GM12801 (cell line): ENCODE results near the gene THRA.

Experiments
- CTCF ChIP-seq: IDR thresholded peaks from one replicate; pipeline ENCODE4 v1.5.1; 2011; ENCODE audit warnings: control low read depth; ENCODE audit not compliant: insufficient read length; ENCODE audit errors: extremely low read depth

Gene THRA

DNA sequence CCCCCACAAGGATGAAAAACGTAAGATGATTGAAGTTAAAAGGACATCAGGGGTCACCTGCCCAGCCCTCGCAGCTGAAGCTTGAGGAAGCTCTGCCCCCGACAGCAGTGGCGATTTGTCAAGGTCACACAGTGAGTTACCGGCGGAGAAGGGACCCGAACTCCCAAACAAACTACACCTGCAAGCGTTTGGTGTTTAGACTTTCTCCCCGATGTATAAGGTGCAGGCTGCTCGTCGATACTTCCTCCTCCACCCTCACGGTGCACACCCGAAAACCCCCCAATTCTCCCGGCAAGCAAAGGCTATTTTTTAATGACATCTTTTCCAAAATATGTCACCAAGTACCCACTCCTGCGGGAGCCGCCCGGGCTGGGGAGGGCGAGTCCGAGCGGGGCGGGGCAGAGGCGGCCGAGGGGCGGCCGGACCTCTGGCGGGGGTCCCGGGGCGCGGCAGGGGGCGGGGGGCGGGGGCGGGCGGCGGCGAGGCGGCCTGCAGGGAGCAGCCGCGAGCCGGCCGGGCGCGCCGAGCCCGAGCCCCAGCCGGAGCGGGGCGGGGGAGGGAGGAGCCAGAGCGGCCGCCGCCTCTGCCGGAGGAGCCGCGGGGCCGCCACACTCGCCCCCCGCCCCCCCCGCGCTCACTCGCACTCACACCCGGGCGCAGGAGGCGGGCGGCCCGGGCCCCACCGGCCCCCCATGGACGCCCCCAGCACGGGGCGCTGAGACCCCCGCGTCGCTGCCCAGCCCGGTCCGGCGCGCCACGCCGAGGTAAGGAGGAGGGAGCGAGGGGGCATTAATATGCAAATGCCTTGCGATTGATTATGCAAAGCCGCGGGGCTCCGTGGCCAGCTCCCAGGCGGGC is at the start of gene THRA:
THRA (plus strand) TSS at position 637 of the 858 bp plus-strand sequence. CDS start 11,524 bp downstream, outside the sequence.
- no peak for TF ChIP-seq CTCF

- no peak for TF ChIP-seq CTCF
These were observed 48.3 kb upstream of the THRA start for GRCh38 chr17:40014375-40014980.

GRCh38 chr17:40015005-40015997 is 47.5 kb upstream of the THRA start, which contains the start of gene CSF3:
Gene CSF3 (plus strand): TSS chr17:40015440. CDS start chr17:40015475, 35 bp downstream.
- TF ChIP-seq CTCF, result no peak

DNA sequence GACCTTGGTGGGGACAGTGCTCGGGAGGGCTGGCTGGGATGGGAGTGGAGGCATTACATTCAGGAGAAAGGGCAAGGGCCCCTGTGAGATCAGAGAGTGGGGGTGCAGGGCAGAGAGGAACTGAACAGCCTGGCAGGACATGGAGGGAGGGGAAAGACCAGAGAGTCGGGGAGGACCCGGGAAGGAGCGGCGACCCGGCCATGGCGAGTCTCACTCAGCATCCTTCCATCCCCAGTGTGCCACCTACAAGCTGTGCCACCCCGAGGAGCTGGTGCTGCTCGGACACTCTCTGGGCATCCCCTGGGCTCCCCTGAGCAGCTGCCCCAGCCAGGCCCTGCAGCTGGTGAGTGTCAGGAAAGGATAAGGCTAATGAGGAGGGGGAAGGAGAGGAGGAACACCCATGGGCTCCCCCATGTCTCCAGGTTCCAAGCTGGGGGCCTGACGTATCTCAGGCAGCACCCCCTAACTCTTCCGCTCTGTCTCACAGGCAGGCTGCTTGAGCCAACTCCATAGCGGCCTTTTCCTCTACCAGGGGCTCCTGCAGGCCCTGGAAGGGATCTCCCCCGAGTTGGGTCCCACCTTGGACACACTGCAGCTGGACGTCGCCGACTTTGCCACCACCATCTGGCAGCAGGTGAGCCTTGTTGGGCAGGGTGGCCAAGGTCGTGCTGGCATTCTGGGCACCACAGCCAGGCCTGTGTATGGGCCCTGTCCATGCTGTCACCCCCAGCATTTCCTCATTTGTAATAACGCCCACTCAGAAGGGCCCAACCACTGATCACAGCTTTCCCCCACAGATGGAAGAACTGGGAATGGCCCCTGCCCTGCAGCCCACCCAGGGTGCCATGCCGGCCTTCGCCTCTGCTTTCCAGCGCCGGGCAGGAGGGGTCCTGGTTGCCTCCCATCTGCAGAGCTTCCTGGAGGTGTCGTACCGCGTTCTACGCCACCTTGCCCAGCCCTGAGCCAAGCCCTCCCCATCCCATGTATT is 46.5 kb upstream of the THRA start:
- TF ChIP-seq CTCF, result no peak

GRCh38 chr17:40017422-40018080 is 45.2 kb upstream of the THRA start:
- TF ChIP-seq CTCF, result no peak
